Brain microvascular endothelial cell (primary cell): Measurements from ENCODE around the gene GSPT1.

Experiments used
- DNase-seq: peaks from one replicate; pipeline ENCODE4 v3.0.0-alpha.2; 2020
- H3K27ac ChIP-seq: fragments of 250-450 bp; sonication (Bioruptor Pico); 2 replicates; pipeline ENCODE4 v1.5.1; 2020; ENCODE audit warnings: mild to moderate bottlenecking, moderate library complexity
- H3K27me3 ChIP-seq: fragments of 250-450 bp; sonication (Bioruptor Pico); replicated peaks from 2 replicates; pipeline ENCODE4 v1.5.1; 2020; ENCODE audit warnings: mild to moderate bottlenecking
- H3K36me3 ChIP-seq: fragments of 250-450 bp; sonication (Bioruptor Pico); replicated peaks from 2 replicates; pipeline ENCODE4 v1.5.1; 2020; ENCODE audit warnings: mild to moderate bottlenecking
- H3K4me3 ChIP-seq: 2 replicates; pipeline ENCODE4 v1.5.1; 2011; ENCODE audit warnings: low read depth, mild to moderate bottlenecking, control low read depth, low read length, moderate library complexity
- in situ Hi-C: cut with HindIII; loops from 2 replicates; pipeline ENCODE4 v1.10.0; 2017; ENCODE audit warnings: low sequenced_read_pairs, low pct_ligation_motif_present
- TF ChIP-seq, protein P1 (sequence below): IDR thresholded peaks from 2 replicates; pipeline ENCODE4 v1.5.1; 2011; ENCODE audit warnings: low read depth, mild to moderate bottlenecking, moderate library complexity, low read length, control low read depth, inconsistent platforms; ENCODE audit errors: missing control alignments

The GSPT1 gene

DNA sequence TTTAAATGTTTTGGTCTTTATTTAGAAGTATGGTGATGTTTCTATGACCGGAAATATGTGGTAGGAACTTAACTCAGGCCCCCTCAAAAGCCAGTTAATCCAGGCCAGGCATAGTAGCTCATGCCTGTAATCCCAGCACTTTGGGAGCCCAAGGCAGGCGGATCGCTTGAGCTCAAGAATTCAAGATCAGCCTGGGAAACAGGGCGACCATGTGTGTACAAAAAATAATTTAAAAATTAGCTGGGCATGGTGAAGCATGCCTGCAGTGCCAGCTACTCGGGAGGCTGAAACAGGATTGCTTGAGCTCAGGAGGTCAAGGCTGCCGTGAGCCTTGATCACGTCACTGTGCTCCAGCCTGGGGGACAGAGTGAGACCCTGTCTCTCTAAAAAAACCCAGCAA lies 74.7 kb downstream of the GSPT1 start:
- TF ChIP-seq, protein P1, sequence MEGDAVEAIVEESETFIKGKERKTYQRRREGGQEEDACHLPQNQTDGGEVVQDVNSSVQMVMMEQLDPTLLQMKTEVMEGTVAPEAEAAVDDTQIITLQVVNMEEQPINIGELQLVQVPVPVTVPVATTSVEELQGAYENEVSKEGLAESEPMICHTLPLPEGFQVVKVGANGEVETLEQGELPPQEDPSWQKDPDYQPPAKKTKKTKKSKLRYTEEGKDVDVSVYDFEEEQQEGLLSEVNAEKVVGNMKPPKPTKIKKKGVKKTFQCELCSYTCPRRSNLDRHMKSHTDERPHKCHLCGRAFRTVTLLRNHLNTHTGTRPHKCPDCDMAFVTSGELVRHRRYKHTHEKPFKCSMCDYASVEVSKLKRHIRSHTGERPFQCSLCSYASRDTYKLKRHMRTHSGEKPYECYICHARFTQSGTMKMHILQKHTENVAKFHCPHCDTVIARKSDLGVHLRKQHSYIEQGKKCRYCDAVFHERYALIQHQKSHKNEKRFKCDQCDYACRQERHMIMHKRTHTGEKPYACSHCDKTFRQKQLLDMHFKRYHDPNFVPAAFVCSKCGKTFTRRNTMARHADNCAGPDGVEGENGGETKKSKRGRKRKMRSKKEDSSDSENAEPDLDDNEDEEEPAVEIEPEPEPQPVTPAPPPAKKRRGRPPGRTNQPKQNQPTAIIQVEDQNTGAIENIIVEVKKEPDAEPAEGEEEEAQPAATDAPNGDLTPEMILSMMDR: no peak
- H3K4me3 ChIP-seq: no peak overlapping the region
- H3K27ac ChIP-seq: no peak overlapping the region
- in situ Hi-C loops: no loop called here
- DNase-seq: no peak
- H3K27me3 ChIP-seq: no peaks in the 10 kb centered on the region
- H3K36me3 ChIP-seq: peaks cover 89% of the 10 kb centered on the region

DNA sequence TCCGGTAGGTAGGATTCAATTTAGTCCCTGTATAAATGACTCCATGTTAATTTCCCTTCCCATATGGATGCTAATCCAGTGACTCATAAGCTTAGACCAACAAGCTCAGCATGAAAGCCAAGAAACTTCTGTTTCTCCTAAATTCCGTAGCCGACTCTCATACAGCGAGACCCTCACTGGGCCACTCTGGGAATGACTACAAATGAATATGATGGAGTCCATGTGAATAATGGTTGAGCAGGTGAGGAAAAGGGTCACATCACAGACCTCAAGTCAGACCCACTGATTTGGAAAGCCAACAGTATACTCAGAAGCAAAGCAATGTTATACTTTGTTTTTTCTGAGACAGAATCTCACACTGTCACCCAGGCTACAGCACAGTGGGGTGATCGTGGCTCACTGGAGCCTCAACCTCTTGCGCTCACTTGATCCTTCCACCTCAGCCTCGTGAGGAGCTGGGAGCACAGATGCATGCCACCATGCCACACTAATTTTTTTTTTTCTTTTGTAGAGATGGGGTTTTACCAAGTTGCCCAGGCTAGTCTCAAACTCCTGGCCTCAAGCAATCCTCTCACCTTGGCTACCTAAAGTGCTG lies 79.0 kb downstream of the GSPT1 start:
- H3K27me3 ChIP-seq: no peaks in the 10 kb centered on the region
- peak; percentile 73 for DNase-seq
- in situ Hi-C loops: no loop called here
- H3K4me3 ChIP-seq: no peak overlapping the region
- H3K27ac ChIP-seq: peak overlapping the region; percentile 78
- TF ChIP-seq, protein P1: no peak
- peaks cover 55% of the 10 kb centered on the region for H3K36me3 ChIP-seq

DNA sequence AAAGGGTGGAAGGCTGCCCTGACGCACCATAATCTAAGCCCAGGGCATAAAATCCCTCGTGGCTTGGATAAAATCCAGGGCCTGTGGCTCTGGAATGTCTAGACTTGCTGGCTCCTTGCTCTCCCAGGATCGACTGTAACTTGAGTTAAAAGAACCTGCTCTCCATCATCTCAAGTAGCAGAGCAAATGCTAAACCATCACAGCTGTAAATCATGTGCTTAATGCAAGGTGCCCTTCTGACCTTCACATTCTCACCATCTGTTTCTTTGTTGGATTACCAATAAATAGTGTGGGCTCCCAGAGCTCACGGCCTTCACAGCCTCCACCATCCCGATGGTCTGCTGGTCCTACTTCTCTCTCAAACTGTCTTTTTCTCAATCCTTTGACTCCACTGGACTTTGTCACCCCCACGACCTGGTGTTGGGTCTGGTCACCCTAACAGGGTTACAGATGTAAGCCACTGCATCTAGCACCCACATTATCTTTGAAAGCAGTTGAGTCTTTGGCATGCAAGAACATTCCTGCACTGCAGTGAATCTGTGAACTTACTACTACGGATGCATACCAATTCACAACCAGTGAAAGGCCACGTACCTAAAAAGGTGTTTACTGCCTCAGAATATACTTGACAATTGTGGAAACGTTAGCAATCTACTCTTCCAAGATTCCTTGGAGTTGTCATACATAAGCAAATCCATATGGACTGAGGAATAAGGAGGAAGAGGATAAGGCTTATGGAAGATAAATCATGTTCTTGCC lies 79.7 kb downstream of the GSPT1 start:
- no peaks in the 10 kb centered on the region for H3K27me3 ChIP-seq
- TF ChIP-seq, protein P1: no peak
- no peak overlapping the region for H3K4me3 ChIP-seq
- H3K36me3 ChIP-seq: peaks cover 49% of the 10 kb centered on the region
- H3K27ac ChIP-seq: peak overlapping the region; percentile 78
- peak; percentile 83 for DNase-seq
- in situ Hi-C loops: no loop called here

DNA sequence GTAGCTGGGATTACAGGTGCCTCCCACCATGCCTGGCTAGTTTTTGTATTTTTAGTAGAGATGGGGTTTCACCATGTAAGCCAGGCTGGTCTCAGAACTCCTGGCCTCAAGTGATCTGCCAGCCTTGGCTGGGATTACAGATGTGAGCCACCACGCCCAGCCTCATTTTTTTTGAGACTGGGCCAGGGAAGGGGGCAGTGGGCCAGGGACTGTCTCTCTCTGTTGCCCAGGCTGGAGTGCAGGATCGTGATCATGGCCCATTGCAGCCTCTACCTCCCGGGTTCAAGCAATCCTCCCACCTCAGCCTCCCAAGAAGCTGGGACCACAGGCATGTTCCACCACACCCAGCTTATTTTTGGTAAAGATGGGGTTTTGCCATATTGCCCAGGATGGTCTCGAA lies 80.4 kb downstream of the GSPT1 start:
- Histone ChIP-seq H3K27me3 (no peaks in the 10 kb centered on the region), H3K27ac (peak overlapping the region; percentile 60), H3K4me3 (no peak overlapping the region), H3K36me3 (peaks cover 41% of the 10 kb centered on the region)
- TF ChIP-seq, protein P1: no peak
- in situ Hi-C loops: no loop called here
- no peak for DNase-seq

DNA sequence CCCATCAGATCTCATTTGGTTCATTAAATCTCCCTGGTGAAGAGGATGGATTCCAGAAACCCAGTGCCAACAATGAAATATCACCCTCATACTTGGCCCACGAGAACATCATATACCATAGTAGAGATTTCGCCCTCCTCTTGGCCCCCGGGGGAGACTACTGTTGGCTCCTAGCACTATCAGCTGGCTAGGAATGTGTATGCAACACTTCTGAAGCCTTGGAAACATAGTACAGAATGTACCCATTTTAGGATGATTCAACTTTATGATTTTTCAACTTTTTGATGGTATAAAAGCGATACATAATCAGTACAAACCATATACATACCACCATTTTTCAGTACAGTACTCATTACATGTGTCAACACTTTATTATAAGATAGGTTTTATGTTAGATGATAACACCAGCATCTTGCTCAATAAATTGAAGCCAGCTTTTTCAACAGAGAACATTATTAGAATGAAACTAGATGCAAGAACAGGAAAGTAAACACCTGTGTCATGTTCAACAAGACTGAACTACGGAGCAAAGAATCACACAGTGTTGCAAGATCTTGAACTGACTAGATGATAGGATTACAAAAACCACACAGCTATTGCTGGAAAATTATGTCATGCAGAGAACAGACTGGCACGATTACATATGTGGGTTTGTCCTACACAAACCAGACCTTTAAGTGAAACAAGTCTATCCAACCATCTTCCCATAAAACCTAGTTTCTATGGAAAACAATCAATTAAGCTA lies 81.6 kb downstream of the GSPT1 start:
- peak; percentile 79 for DNase-seq
- in situ Hi-C loops: no loop called here
- Histone ChIP-seq H3K36me3 (peaks cover 31% of the 10 kb centered on the region), H3K27me3 (no peaks in the 10 kb centered on the region), H3K4me3 (no peak overlapping the region), H3K27ac (peak overlapping the region; percentile 61)
- TF ChIP-seq, protein P1: no peak
